ENCODE results near the gene PYGO2.
"Not testable (repeated sequence)": the region's sequence is repeated elsewhere in the genome, so short reads cannot be mapped to it uniquely, and the experiment has no call there.

PYGO2 gene

GRCh38 chr1:154998201-154998780 lies 36.7 kb upstream of the PYGO2 start:
- no peaks in the 10 kb centered on the region for H3K27me3 ChIP-seq (ENCODE audit: control insufficient read depth, insufficient read depth, low read length)
- no peaks in the 10 kb centered on the region for H3K36me3 ChIP-seq (ENCODE audit: control insufficient read depth, insufficient read depth, low read length)
- no peak overlapping the region for H3K9ac ChIP-seq (ENCODE audit: low read length)
- no peaks in the 10 kb centered on the region for H3K9me3 ChIP-seq (ENCODE audit: control insufficient read depth, low read length)
- H3K4me3 ChIP-seq (ENCODE audit: low read length) = no peak overlapping the region
- peaks cover 36% of the 10 kb centered on the region for H3K4me1 ChIP-seq (ENCODE audit: control insufficient read depth, insufficient read depth, low read length)

GRCh38 chr1:154996966-154997701 lies 35.6 kb upstream of the PYGO2 start:
- no peak overlapping the region for H3K9ac ChIP-seq (ENCODE audit: low read length)
- peaks cover 36% of the 10 kb centered on the region for H3K4me1 ChIP-seq (ENCODE audit: control insufficient read depth, insufficient read depth, low read length)

GRCh38 chr1:154995301-154995983 lies 33.9 kb upstream of the PYGO2 start:
- peaks cover 31% of the 10 kb centered on the region for H3K4me1 ChIP-seq (ENCODE audit: control insufficient read depth, insufficient read depth, low read length)
- H3K4me3 ChIP-seq (ENCODE audit: low read length); H3K9me3 ChIP-seq (ENCODE audit: control insufficient read depth, low read length); H3K27me3 ChIP-seq (ENCODE audit: control insufficient read depth, insufficient read depth, low read length); H3K9ac ChIP-seq (ENCODE audit: low read length); H3K36me3 ChIP-seq (ENCODE audit: control insufficient read depth, insufficient read depth, low read length): not testable (repeated sequence)

More at GRCh38 chr1:154996966-154997701, 35.6 kb upstream of the PYGO2 start:
- Histone ChIP-seq H3K36me3 (ENCODE audit: control insufficient read depth, insufficient read depth, low read length) (no peaks in the 10 kb centered on the region), H3K4me3 (ENCODE audit: low read length) (no peak overlapping the region), H3K27me3 (ENCODE audit: control insufficient read depth, insufficient read depth, low read length) (no peaks in the 10 kb centered on the region), H3K9me3 (ENCODE audit: control insufficient read depth, low read length) (no peaks in the 10 kb centered on the region)

GRCh38 chr1:154994591-154994990 lies 33.0 kb upstream of the PYGO2 start:
- H3K27me3 ChIP-seq (ENCODE audit: control insufficient read depth, insufficient read depth, low read length) = no peaks in the 10 kb centered on the region
- H3K4me3 ChIP-seq (ENCODE audit: low read length) = no peak overlapping the region
- peaks cover 24% of the 10 kb centered on the region for H3K4me1 ChIP-seq (ENCODE audit: control insufficient read depth, insufficient read depth, low read length)
- H3K9ac ChIP-seq (ENCODE audit: low read length) = no peak overlapping the region
- H3K9me3 ChIP-seq (ENCODE audit: control insufficient read depth, low read length) = no peaks in the 10 kb centered on the region
- H3K36me3 ChIP-seq (ENCODE audit: control insufficient read depth, insufficient read depth, low read length) = no peaks in the 10 kb centered on the region

GRCh38 chr1:154994269-154994587 lies 32.6 kb upstream of the PYGO2 start:
- peaks cover 20% of the 10 kb centered on the region for H3K4me1 ChIP-seq (ENCODE audit: control insufficient read depth, insufficient read depth, low read length)
- no peak overlapping the region for H3K4me3 ChIP-seq (ENCODE audit: low read length)
- no peaks in the 10 kb centered on the region for H3K9me3 ChIP-seq (ENCODE audit: control insufficient read depth, low read length)
- no peaks in the 10 kb centered on the region for H3K27me3 ChIP-seq (ENCODE audit: control insufficient read depth, insufficient read depth, low read length)
- H3K36me3 ChIP-seq (ENCODE audit: control insufficient read depth, insufficient read depth, low read length) = no peaks in the 10 kb centered on the region
- H3K9ac ChIP-seq (ENCODE audit: low read length) = no peak overlapping the region

- Histone ChIP-seq H3K9ac (ENCODE audit: low read length) (peak within 1 kb of the TSS; percentile 22), H3K4me3 (ENCODE audit: low read length) (no peak within 1 kb of the TSS), H3K36me3 (ENCODE audit: control insufficient read depth, insufficient read depth, low read length) (no peaks in the 10 kb centered on the region), H3K27me3 (ENCODE audit: control insufficient read depth, insufficient read depth, low read length) (no peaks in the 10 kb centered on the region), H3K9me3 (ENCODE audit: control insufficient read depth, low read length) (no peaks in the 10 kb centered on the region), H3K4me1 (ENCODE audit: control insufficient read depth, insufficient read depth, low read length) (peaks cover 17% of the 10 kb centered on the region)
Observed at GRCh38 chr1:154993572-154994268, 32.1 kb upstream of the PYGO2 start, which contains the start of gene LENEP. LENEP (plus strand) TSS chr1:154993586; CDS start chr1:154993608, 22 bp downstream.

GRCh38 chr1:154992721-154993571 lies 31.4 kb upstream of the PYGO2 start:
- Histone ChIP-seq H3K4me3 (ENCODE audit: low read length) (no peak overlapping the region), H3K27me3 (ENCODE audit: control insufficient read depth, insufficient read depth, low read length) (no peaks in the 10 kb centered on the region), H3K9ac (ENCODE audit: low read length) (peak overlapping the region; percentile 22), H3K9me3 (ENCODE audit: control insufficient read depth, low read length) (no peaks in the 10 kb centered on the region), H3K36me3 (ENCODE audit: control insufficient read depth, insufficient read depth, low read length) (no peaks in the 10 kb centered on the region), H3K4me1 (ENCODE audit: control insufficient read depth, insufficient read depth, low read length) (peaks cover 17% of the 10 kb centered on the region)

- H3K4me1 ChIP-seq (ENCODE audit: control insufficient read depth, insufficient read depth, low read length) = peaks cover 17% of the 10 kb centered on the region
- H3K4me3 ChIP-seq (ENCODE audit: low read length) = no peak overlapping the region
- no peaks in the 10 kb centered on the region for H3K36me3 ChIP-seq (ENCODE audit: control insufficient read depth, insufficient read depth, low read length)
- H3K9me3 ChIP-seq (ENCODE audit: control insufficient read depth, low read length) = no peaks in the 10 kb centered on the region
- H3K9ac ChIP-seq (ENCODE audit: low read length) = no peak overlapping the region
- no peaks in the 10 kb centered on the region for H3K27me3 ChIP-seq (ENCODE audit: control insufficient read depth, insufficient read depth, low read length)
Observed at GRCh38 chr1:154990276-154990675, 28.7 kb upstream of the PYGO2 start.

- no peaks in the 10 kb centered on the region for H3K9me3 ChIP-seq (ENCODE audit: control insufficient read depth, low read length)
- no peaks in the 10 kb centered on the region for H3K27me3 ChIP-seq (ENCODE audit: control insufficient read depth, insufficient read depth, low read length)
- no peak overlapping the region for H3K4me3 ChIP-seq (ENCODE audit: low read length)
- no peak overlapping the region for H3K9ac ChIP-seq (ENCODE audit: low read length)
- H3K36me3 ChIP-seq (ENCODE audit: control insufficient read depth, insufficient read depth, low read length) = no peaks in the 10 kb centered on the region
- peaks cover 10% of the 10 kb centered on the region for H3K4me1 ChIP-seq (ENCODE audit: control insufficient read depth, insufficient read depth, low read length)
Observed at GRCh38 chr1:154989195-154989860, 27.7 kb upstream of the PYGO2 start.

- Histone ChIP-seq H3K9me3 (ENCODE audit: control insufficient read depth, low read length) (no peaks in the 10 kb centered on the region), H3K9ac (ENCODE audit: low read length) (no peak overlapping the region), H3K4me3 (ENCODE audit: low read length) (no peak overlapping the region), H3K36me3 (ENCODE audit: control insufficient read depth, insufficient read depth, low read length) (no peaks in the 10 kb centered on the region), H3K27me3 (ENCODE audit: control insufficient read depth, insufficient read depth, low read length) (no peaks in the 10 kb centered on the region), H3K4me1 (ENCODE audit: control insufficient read depth, insufficient read depth, low read length) (peaks cover 8% of the 10 kb centered on the region)
Observed at GRCh38 chr1:154988058-154988954, 26.7 kb upstream of the PYGO2 start.

Data from mucosa of stomach (tissue), 1 donor.